Loucy (cell line): ENCODE measurements around the gene TAF10.

Source experiments
- H2AFZ ChIP-seq: fragments of 200-600 bp; sonication (generic); 2 replicates; pipeline ENCODE4 v1.6.0; 2016; ENCODE audit warnings: antibody characterized with exemption, mild to moderate bottlenecking, low read length, moderate library complexity
- H3F3A ChIP-seq: fragments of 200-600 bp; 2 replicates; pipeline ENCODE4 v1.6.0; 2016; ENCODE audit warnings: antibody characterized with exemption, low read depth, mild to moderate bottlenecking
- H3K27me3 ChIP-seq: fragments of 200-600 bp; sonication (generic); 2 replicates; pipeline ENCODE4 v1.6.1; 2014; ENCODE audit warnings: low read length, mild to moderate bottlenecking; ENCODE audit not compliant: insufficient read depth, poor library complexity, severe bottlenecking
- H3K36me3 ChIP-seq: fragments of 200-600 bp; sonication (generic); 2 replicates; pipeline ENCODE4 v1.6.1; 2016; ENCODE audit warnings: low read length; ENCODE audit not compliant: insufficient read depth
- H3K4me1 ChIP-seq: fragments of 200-600 bp; sonication (generic); 2 replicates; pipeline ENCODE4 v1.5.1; 2014; ENCODE audit warnings: low read length, mild to moderate bottlenecking; ENCODE audit not compliant: insufficient read depth, poor library complexity, severe bottlenecking
- H3K4me2 ChIP-seq: fragments of 200-600 bp; sonication (generic); 2 replicates; pipeline ENCODE4 v1.6.0; 2014; ENCODE audit warnings: antibody characterized with exemption, low read length, low read depth, mild to moderate bottlenecking; ENCODE audit not compliant: poor library complexity, severe bottlenecking
- H3K4me3 ChIP-seq: fragments of 200-600 bp; sonication (generic); 2 replicates; pipeline ENCODE4 v1.5.1; 2014; ENCODE audit warnings: low read length, mild to moderate bottlenecking, mixed read lengths; ENCODE audit not compliant: poor library complexity, severe bottlenecking
- H3K79me2 ChIP-seq: fragments of 200-600 bp; sonication (generic); 2 replicates; pipeline ENCODE4 v1.6.1; 2014; ENCODE audit warnings: low read length; ENCODE audit not compliant: insufficient read depth
- H3K9ac ChIP-seq: fragments of 200-600 bp; sonication (generic); 2 replicates; pipeline ENCODE4 v1.6.0; 2014; ENCODE audit warnings: mild to moderate bottlenecking, low read depth, low read length, moderate library complexity; ENCODE audit not compliant: poor library complexity, severe bottlenecking
- H3K9me2 ChIP-seq: fragments of 200-600 bp; sonication (generic); replicated peaks from 2 replicates; pipeline ENCODE4 v1.6.1; 2016; ENCODE audit warnings: low read depth, low read length, mixed read lengths
- H3K9me3 ChIP-seq: fragments of 200-600 bp; sonication (generic); 2 replicates; pipeline ENCODE4 v1.6.1; 2014; ENCODE audit warnings: mild to moderate bottlenecking, antibody characterized with exemption, low read length, low read depth; ENCODE audit not compliant: insufficient read depth
- H4K20me1 ChIP-seq: fragments of 200-600 bp; sonication (generic); 2 replicates; pipeline ENCODE4 v1.6.0; 2014; ENCODE audit warnings: antibody characterized with exemption, low read length, mild to moderate bottlenecking; ENCODE audit not compliant: insufficient read depth, poor library complexity, severe bottlenecking
- EZH2phosphoT487 ChIP-seq: fragments of 200-600 bp; IDR thresholded peaks from 2 replicates; pipeline ENCODE4 v1.6.1; 2018; ENCODE audit warnings: antibody characterized with exemption, mild to moderate bottlenecking, moderate library complexity, borderline replicate concordance
- TF ChIP-seq, protein P1 (sequence below): fragments of 200-600 bp; sonication (generic); conservative IDR thresholded peaks from 2 replicates; pipeline ENCODE4 v1.5.1; 2014; ENCODE audit warnings: mild to moderate bottlenecking, antibody characterized with exemption, low read length

The TAF10 gene

DNA sequence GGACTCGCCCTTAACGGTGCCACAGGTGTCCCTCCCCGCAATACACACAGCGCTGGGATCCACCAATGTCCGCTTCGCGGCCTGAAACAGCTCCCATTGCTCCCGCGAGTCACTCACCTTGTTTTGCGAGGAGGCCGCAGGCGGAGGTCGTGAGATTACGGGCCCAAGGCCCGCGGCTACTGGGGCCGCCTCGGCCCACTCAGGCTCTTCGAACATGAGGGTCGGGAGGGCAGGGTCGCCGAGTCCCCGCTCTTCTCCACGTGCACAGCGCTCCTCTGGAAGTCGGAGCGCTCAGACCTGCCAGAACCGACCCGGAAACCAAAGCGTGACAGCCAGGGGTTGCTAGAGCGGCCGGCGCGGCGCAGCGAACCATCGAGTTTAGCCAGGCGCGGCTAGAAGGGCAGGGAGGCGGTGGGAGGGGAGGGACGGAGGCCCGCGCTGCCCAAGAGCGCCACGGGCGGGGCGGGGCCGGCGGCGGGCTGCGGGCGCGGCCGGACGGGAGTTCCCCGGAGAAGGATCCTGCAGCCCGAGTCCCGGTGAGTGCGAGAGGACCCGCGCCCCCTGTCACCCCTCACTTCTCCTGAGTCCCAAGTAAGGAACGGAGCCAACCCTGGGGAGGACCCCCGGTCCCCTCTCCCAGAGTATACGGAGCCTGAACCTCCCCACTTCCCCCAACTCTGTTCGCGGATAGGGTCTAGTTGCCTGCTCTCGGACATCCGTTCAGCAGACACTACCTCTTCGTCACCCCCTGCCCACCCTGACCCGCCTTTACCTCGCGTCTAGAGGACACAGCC is 8.5 kb downstream of the TAF10 start, which contains the start of the genes ILK and RRP8:
ILK (plus strand) TSS at position 488 of the 794 bp plus-strand sequence. CDS start 498 bp downstream, outside the sequence.
RRP8 (minus strand) TSS at position 330 of the 794 bp plus-strand sequence; CDS start at position 216, 114 bp downstream.
- Histone ChIP-seq H3K4me1 (peaks cover 79% of the 10 kb centered on the region), H3K9me2 (no peaks in the 10 kb centered on the region), H4K20me1 (peaks cover 54% of the 10 kb centered on the region), H3K9ac (peak within 1 kb of the TSS; percentile 97), H3K27me3 (no peaks in the 10 kb centered on the region), H3K4me2 (peak within 1 kb of the TSS; percentile 97), H3K4me3 (peak within 1 kb of the TSS; percentile 99), H3K9me3 (no peaks in the 10 kb centered on the region), H2AFZ (peak within 1 kb of the TSS; percentile 87), H3K36me3 (peaks cover 29% of the 10 kb centered on the region; the same call in 1 of the 2 replicates), H3F3A (0 out of 2 replicates have a peak, but pooled peaks cover 10% of the 10 kb centered on the region), H3K79me2 (peaks cover 98% of the 10 kb centered on the region)
- TF ChIP-seq EZH2phosphoT487, result no peak
- TF ChIP-seq, protein P1, sequence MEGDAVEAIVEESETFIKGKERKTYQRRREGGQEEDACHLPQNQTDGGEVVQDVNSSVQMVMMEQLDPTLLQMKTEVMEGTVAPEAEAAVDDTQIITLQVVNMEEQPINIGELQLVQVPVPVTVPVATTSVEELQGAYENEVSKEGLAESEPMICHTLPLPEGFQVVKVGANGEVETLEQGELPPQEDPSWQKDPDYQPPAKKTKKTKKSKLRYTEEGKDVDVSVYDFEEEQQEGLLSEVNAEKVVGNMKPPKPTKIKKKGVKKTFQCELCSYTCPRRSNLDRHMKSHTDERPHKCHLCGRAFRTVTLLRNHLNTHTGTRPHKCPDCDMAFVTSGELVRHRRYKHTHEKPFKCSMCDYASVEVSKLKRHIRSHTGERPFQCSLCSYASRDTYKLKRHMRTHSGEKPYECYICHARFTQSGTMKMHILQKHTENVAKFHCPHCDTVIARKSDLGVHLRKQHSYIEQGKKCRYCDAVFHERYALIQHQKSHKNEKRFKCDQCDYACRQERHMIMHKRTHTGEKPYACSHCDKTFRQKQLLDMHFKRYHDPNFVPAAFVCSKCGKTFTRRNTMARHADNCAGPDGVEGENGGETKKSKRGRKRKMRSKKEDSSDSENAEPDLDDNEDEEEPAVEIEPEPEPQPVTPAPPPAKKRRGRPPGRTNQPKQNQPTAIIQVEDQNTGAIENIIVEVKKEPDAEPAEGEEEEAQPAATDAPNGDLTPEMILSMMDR, result no peak

DNA sequence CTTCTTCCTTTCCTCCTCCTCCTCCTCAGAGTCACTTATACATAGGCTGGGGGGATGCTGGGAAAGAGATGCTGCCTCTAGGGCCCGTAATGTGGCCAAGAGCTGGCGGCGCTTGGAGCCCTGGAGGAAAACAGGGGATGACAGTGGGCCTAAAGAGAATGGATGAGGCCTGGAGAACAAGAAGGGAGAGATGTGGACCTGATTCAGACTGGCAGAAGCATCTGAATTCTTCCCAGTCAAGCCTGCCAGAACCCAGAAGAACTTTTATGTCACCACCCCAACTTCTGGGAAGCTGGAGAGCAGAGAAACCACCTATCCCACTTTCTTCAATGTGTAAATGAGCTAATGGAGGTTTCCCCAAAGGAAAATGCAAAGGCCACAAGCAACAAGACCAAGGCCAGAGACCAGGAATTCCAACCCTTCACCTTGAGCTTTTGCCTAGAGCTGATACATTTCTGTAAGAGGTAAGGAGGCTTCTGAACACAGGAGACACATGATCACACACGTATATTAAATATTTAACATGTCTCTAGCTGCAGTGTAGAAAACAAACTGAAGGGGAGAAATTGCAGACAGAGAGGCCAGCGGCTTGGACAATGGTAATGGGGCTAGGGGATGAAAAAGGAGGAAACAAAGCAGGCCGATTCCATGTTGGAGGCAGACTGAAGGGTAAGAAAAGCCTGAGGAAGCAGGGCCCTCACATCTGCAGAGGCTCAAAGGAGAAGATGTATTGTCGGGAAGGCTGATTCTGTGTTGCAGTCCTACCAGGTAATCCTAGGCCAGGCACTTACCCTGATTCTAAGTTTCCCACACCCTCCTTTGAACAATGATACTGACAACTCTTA is 9.7 kb downstream of the TAF10 start:
- peaks cover 68% of the 10 kb centered on the region for H3K4me1 ChIP-seq
- no peak overlapping the region for H2AFZ ChIP-seq
- H3K9me2 ChIP-seq, result no peaks in the 10 kb centered on the region
- no peaks in the 10 kb centered on the region for H3K27me3 ChIP-seq
- H3K79me2 ChIP-seq, result peaks cover 94% of the 10 kb centered on the region
- TF ChIP-seq, protein P1, result no peak
- TF ChIP-seq EZH2phosphoT487, result no peak
- peaks cover 22% of the 10 kb centered on the region; the same call in 1 of the 2 replicates for H3K36me3 ChIP-seq
- peak overlapping the region; percentile 97 for H3K9ac ChIP-seq
- no peaks in the 10 kb centered on the region for H3K9me3 ChIP-seq
- H4K20me1 ChIP-seq, result peaks cover 50% of the 10 kb centered on the region
- 0 out of 2 replicates have a peak, but pooled peaks cover 8% of the 10 kb centered on the region for H3F3A ChIP-seq
- peak overlapping the region; percentile 97 for H3K4me2 ChIP-seq
- peak overlapping the region; percentile 99 for H3K4me3 ChIP-seq

DNA sequence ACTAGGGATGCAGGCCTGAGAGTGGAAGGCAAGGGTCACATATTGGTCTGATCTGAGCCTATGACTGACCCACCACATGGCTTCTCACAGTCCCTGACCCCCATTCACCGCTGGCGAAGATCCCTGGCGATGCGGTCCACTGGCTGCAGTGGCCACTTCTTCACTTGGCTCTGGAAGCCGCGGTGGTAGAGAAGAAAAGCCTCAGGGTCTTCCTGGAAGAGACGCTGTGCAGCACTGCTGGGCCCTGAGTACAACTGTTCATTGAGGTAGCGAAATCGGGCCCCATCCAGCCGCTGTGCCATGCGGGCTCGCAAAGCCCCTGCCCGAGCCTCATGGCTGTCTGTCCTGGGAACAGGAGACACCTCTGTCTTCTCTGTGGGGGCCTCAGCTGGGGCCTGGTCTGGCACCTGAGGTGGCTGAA is 11.0 kb downstream of the TAF10 start:
- Histone ChIP-seq H3K9me2 (no peaks in the 10 kb centered on the region), H3K9me3 (no peaks in the 10 kb centered on the region), H3K36me3 (peaks cover 26% of the 10 kb centered on the region; the same call in 1 of the 2 replicates), H2AFZ (no peak overlapping the region), H3K4me3 (peak overlapping the region; percentile 99), H3K27me3 (no peaks in the 10 kb centered on the region), H3K4me2 (peak overlapping the region; percentile 97), H3K79me2 (peaks cover 90% of the 10 kb centered on the region), H4K20me1 (peaks cover 47% of the 10 kb centered on the region), H3K9ac (peak overlapping the region; percentile 97), H3K4me1 (peaks cover 58% of the 10 kb centered on the region), H3F3A (0 out of 2 replicates have a peak, but pooled peaks cover 3% of the 10 kb centered on the region)
- no peak for TF ChIP-seq EZH2phosphoT487
- TF ChIP-seq, protein P1, result no peak
